ENCODE measurements around the gene TDRD3. TPM values are rescaled to one million over a fixed set of nuclear protein-coding genes. Genes with fewer than 3 reads are reported as not detected.
A peak's percentile ranks its signal among the peaks of the same experiment; 100 is the strongest.

The TDRD3 gene
- total RNA-seq, 1 donor from 2014 or later = 28.5 TPM

GRCh38 chr13:60433505-60433904 lies 36.5 kb downstream of the TDRD3 start:
- H3K4me1 Mint-ChIP-seq (ENCODE audit: low read depth) = no peaks in the 10 kb centered on the region
- H3K27ac Mint-ChIP-seq = no peak overlapping the region
- no peaks in the 10 kb centered on the region for H3K27me3 Mint-ChIP-seq
- no peak overlapping the region for H3K4me3 Mint-ChIP-seq (ENCODE audit: low read depth)
- H3K36me3 Mint-ChIP-seq (ENCODE audit: insufficient read depth) = peaks cover 6% of the 10 kb centered on the region
- H3K9me3 Mint-ChIP-seq (ENCODE audit: low read depth) = peaks cover 13% of the 10 kb centered on the region
- no peak for DNase-seq (ENCODE audit: low spot score, unreplicated experiment)
- TF ChIP-seq, protein P1, sequence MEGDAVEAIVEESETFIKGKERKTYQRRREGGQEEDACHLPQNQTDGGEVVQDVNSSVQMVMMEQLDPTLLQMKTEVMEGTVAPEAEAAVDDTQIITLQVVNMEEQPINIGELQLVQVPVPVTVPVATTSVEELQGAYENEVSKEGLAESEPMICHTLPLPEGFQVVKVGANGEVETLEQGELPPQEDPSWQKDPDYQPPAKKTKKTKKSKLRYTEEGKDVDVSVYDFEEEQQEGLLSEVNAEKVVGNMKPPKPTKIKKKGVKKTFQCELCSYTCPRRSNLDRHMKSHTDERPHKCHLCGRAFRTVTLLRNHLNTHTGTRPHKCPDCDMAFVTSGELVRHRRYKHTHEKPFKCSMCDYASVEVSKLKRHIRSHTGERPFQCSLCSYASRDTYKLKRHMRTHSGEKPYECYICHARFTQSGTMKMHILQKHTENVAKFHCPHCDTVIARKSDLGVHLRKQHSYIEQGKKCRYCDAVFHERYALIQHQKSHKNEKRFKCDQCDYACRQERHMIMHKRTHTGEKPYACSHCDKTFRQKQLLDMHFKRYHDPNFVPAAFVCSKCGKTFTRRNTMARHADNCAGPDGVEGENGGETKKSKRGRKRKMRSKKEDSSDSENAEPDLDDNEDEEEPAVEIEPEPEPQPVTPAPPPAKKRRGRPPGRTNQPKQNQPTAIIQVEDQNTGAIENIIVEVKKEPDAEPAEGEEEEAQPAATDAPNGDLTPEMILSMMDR (IDR thresholded peaks at IDR 0.05; ENCODE audit: unreplicated experiment) = no peak

GRCh38 chr13:60435762-60436374 lies 38.8 kb downstream of the TDRD3 start:
- Mint-ChIP-seq H3K27me3 (no peaks in the 10 kb centered on the region), H3K4me1 (ENCODE audit: low read depth) (no peaks in the 10 kb centered on the region), H3K9me3 (ENCODE audit: low read depth) (peaks cover 15% of the 10 kb centered on the region), H3K4me3 (ENCODE audit: low read depth) (no peak overlapping the region), H3K27ac (no peak overlapping the region), H3K36me3 (ENCODE audit: insufficient read depth) (peaks cover 6% of the 10 kb centered on the region)
- DNase-seq (ENCODE audit: low spot score, unreplicated experiment) = no peak
- TF ChIP-seq, protein P1 (IDR thresholded peaks at IDR 0.05; ENCODE audit: unreplicated experiment) = no peak

DNA sequence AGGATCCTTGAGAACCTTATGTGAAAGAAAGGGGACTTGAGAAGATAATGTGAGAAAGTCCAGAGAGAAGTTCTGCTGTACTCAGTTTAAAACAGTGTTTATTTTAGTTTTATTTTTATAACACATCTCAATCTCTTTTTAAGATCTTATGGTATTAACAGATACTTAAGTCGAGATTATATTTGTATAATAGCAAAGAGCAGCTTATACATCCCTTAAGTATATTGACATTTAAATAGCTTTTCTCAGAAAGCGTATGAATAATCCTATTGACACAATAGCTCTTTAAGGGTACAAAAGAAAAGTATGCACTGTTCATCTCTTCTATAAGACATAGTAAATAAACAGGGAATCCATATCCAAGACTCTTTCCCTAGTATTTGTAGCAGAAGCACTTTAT lies 42.2 kb downstream of the TDRD3 start:
- Mint-ChIP-seq H3K4me3 (ENCODE audit: low read depth) (no peak overlapping the region), H3K36me3 (ENCODE audit: insufficient read depth) (peaks cover 6% of the 10 kb centered on the region), H3K27me3 (no peaks in the 10 kb centered on the region), H3K9me3 (ENCODE audit: low read depth) (peaks cover 15% of the 10 kb centered on the region), H3K4me1 (ENCODE audit: low read depth) (no peaks in the 10 kb centered on the region), H3K27ac (no peak overlapping the region)
- DNase-seq (ENCODE audit: low spot score, unreplicated experiment) = no peak
- TF ChIP-seq, protein P1 (IDR thresholded peaks at IDR 0.05; ENCODE audit: unreplicated experiment) = no peak

- no peaks in the 10 kb centered on the region for H3K27me3 Mint-ChIP-seq
- H3K27ac Mint-ChIP-seq = no peak overlapping the region
- H3K4me1 Mint-ChIP-seq (ENCODE audit: low read depth) = peaks cover 5% of the 10 kb centered on the region
- peaks cover 4% of the 10 kb centered on the region for H3K9me3 Mint-ChIP-seq (ENCODE audit: low read depth)
- DNase-seq (ENCODE audit: low spot score, unreplicated experiment) = no peak
- TF ChIP-seq, protein P1 (IDR thresholded peaks at IDR 0.05; ENCODE audit: unreplicated experiment) = no peak
- no peaks in the 10 kb centered on the region for H3K36me3 Mint-ChIP-seq (ENCODE audit: insufficient read depth)
- no peak overlapping the region for H3K4me3 Mint-ChIP-seq (ENCODE audit: low read depth)
These were observed 44.7 kb downstream of the TDRD3 start for GRCh38 chr13:60441761-60442160.

GRCh38 chr13:60448907-60449510 lies 52.0 kb downstream of the TDRD3 start:
- DNase-seq (ENCODE audit: low spot score, unreplicated experiment) = no peak
- Mint-ChIP-seq H3K27ac (no peak overlapping the region), H3K4me3 (ENCODE audit: low read depth) (no peak overlapping the region), H3K36me3 (ENCODE audit: insufficient read depth) (peaks cover 2% of the 10 kb centered on the region), H3K27me3 (no peaks in the 10 kb centered on the region), H3K4me1 (ENCODE audit: low read depth) (peaks cover 5% of the 10 kb centered on the region), H3K9me3 (ENCODE audit: low read depth) (no peaks in the 10 kb centered on the region)
- TF ChIP-seq, protein P1 (IDR thresholded peaks at IDR 0.05; ENCODE audit: unreplicated experiment) = peak; percentile 87
